Activated CD4-positive, alpha-beta T cell treated with anti-CD3 and anti-CD28 coated beads for 4 hours (primary cell): ENCODE results near the gene SH3GLB1.

ENCODE experiments used
- DNase-seq, 2 donors: peaks; one replicate each; pipeline ENCODE4 v3.0.0-alpha.2; 2020

The SH3GLB1 gene

GRCh38 chr1:86739648-86740509 is 35.5 kb downstream of the SH3GLB1 start:
- DNase-seq, result no peak

- DNase-seq, result peak; percentile 34 to 52
Observed at GRCh38 chr1:86741947-86742572, 37.7 kb downstream of the SH3GLB1 start.

GRCh38 chr1:86747304-86747703 is 42.9 kb downstream of the SH3GLB1 start:
- no peak for DNase-seq

GRCh38 chr1:86748622-86749373 is 44.4 kb downstream of the SH3GLB1 start:
- DNase-seq, result no peak

GRCh38 chr1:86750076-86750475 is 45.7 kb downstream of the SH3GLB1 start:
- DNase-seq, result no peak

GRCh38 chr1:86750530-86750929 is 46.2 kb downstream of the SH3GLB1 start:
- DNase-seq, result no peak

GRCh38 chr1:86751923-86752322 is 47.5 kb downstream of the SH3GLB1 start:
- no peak for DNase-seq

- no peak for DNase-seq
Observed at GRCh38 chr1:86753700-86754099, 49.3 kb downstream of the SH3GLB1 start.

- no peak for DNase-seq
Observed at GRCh38 chr1:86754265-86754974, 50.0 kb downstream of the SH3GLB1 start.

- no peak for DNase-seq
Observed at GRCh38 chr1:86756062-86756406, 51.7 kb downstream of the SH3GLB1 start.

GRCh38 chr1:86757272-86757984 is 53.1 kb downstream of the SH3GLB1 start:
- no peak for DNase-seq

GRCh38 chr1:86758570-86758969 is 54.2 kb downstream of the SH3GLB1 start:
- DNase-seq, result no peak

GRCh38 chr1:86760199-86760598 is 55.8 kb downstream of the SH3GLB1 start:
- DNase-seq, result no peak

GRCh38 chr1:86762336-86762735 is 58.0 kb downstream of the SH3GLB1 start:
- no peak for DNase-seq

- DNase-seq, result no peak
Observed at GRCh38 chr1:86764523-86764922, 60.1 kb downstream of the SH3GLB1 start.

- no peak for DNase-seq
Observed at GRCh38 chr1:86765073-86765472, 60.7 kb downstream of the SH3GLB1 start.

- no peak for DNase-seq
Observed at GRCh38 chr1:86765674-86766073, 61.3 kb downstream of the SH3GLB1 start.

- no peak for DNase-seq
Observed at GRCh38 chr1:86768554-86768953, 64.2 kb downstream of the SH3GLB1 start.

GRCh38 chr1:86769065-86769464 is 64.7 kb downstream of the SH3GLB1 start:
- DNase-seq, result no peak

GRCh38 chr1:86773341-86774288 is 69.2 kb downstream of the SH3GLB1 start:
- DNase-seq, result no peak
